Esophagus squamous epithelium (tissue), 4 donors: ENCODE measurements around the gene HSD17B13.

Experiments
- CTCF ChIP-seq, 6 experiments: fragments of 450-650 bp in 4 of 6; fragments of 200-600 bp in 2 of 6; sonication (generic) in 2 of 6; IDR thresholded peaks; one replicate each; pipeline ENCODE4 v1.5.1; 2016 to 2019; ENCODE audit warnings: antibody characterized with exemption in 6 of 6, mild to moderate bottlenecking in 4 of 6, moderate library complexity in 4 of 6
- POLR2A ChIP-seq, 4 donors: fragments of 450-650 bp; IDR thresholded peaks; one replicate each; pipeline ENCODE4 v1.6.1; 2017; ENCODE audit warnings: antibody characterized with exemption in 4 of 4, mild to moderate bottlenecking in 4 of 4, moderate library complexity in 3 of 4

- TF ChIP-seq POLR2A (IDR thresholded peaks at IDR 0.05) (no peak), CTCF (IDR thresholded peaks at IDR 0.05) (no peak)
These were observed 8.9 kb downstream of the HSD17B13 start for GRCh38 chr4:87313756-87314155.
